SK-N-SH treated with all-trans-retinoic acid at 6 μM for 48 hours (cell line): Measurements from ENCODE around the gene REEP6.

ENCODE experiments used
- ARNTL ChIP-seq: fragments of 450-650 bp; formaldehyde crosslinking; IDR thresholded peaks from 2 replicates; pipeline ENCODE4 v1.5.0; 2020; ENCODE audit warnings: low read depth, mild to moderate bottlenecking, moderate library complexity, borderline replicate concordance
- BACH2 ChIP-seq: fragments of 250-450 bp; sonication (Bioruptor Pico); IDR thresholded peaks from 2 replicates; pipeline ENCODE4 v1.9.0; 2021; ENCODE audit warnings: mild to moderate bottlenecking, borderline replicate concordance
- ESRRG ChIP-seq: fragments of 250-450 bp; sonication (Bioruptor Pico); IDR thresholded peaks from 2 replicates; pipeline ENCODE4 v1.6.1; 2021; ENCODE audit warnings: mild to moderate bottlenecking
- GLIS3 ChIP-seq: fragments of 250-450 bp; sonication (Bioruptor Pico); IDR thresholded peaks from 2 replicates; pipeline ENCODE4 v1.5.0; 2020; ENCODE audit warnings: mild to moderate bottlenecking, moderate library complexity
- ISL1 ChIP-seq: fragments of 250-450 bp; sonication (Bioruptor Pico); IDR thresholded peaks from 2 replicates; pipeline ENCODE4 v2.1.2; 2022; ENCODE audit warnings: mild to moderate bottlenecking, moderate library complexity
- PPARA ChIP-seq: fragments of 250-450 bp; sonication (Bioruptor Pico); IDR thresholded peaks from 2 replicates; pipeline ENCODE4 v1.5.0; 2020; ENCODE audit warnings: mild to moderate bottlenecking, borderline replicate concordance
- RARB ChIP-seq: fragments of 250-450 bp; sonication (Bioruptor Pico); IDR thresholded peaks from 2 replicates; pipeline ENCODE4 v1.8.0; 2021; ENCODE audit warnings: mild to moderate bottlenecking, moderate library complexity
- TOX ChIP-seq: fragments of 250-450 bp; sonication (Bioruptor Pico); IDR thresholded peaks from 2 replicates; pipeline ENCODE4 v1.8.0; 2021; ENCODE audit warnings: mild to moderate bottlenecking, moderate library complexity, borderline replicate concordance

DNA sequence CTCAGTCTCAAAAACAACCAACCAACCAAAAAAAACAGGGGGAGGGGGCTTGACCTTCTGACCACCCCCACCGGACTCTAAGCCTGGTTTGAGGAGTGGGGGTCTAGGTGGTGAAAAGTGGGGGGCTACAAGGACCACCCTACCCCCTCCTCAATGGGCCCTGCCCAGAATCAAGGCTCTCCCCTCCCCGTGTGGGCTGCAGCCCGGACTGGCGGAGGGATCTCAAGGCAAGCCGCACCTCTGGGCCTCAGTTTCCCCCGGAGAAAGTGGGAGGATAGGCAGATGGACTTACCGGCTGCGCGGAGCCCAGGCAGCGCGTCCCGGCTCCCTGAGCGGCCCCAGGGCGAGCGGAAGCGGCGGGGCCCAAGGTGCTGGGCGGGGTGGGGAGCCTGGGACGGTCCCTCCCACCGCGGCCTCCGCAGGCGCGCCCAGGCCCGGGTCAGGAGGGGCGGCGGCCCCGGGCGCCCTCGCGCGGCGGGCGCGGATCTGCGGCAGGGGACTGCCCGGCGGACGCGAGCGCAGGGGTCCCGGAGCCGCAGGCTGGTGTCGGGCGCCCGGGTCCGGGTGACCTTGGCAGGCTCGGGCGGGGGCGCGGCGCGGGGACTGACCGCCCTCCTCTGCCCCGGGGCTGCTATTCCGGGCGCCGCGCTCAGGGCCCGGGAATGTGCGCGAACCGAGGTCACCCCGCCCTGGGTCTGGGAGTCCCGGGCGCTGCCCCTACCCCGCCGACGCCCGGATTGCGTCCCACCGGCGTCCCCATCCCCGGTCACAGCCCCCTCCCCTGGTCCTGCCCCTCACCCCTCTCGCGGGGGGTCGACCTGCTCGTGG is 21.9 kb downstream of the REEP6 start, which contains the start of gene ADAMTSL5:
- TF ChIP-seq TOX (no peak), ARNTL (no peak), ISL1 (CRISPR knock-in tag) (no peak), BACH2 (CRISPR knock-in tag) (no peak), PPARA (CRISPR knock-in tag) (no peak), RARB (CRISPR knock-in tag) (no peak), GLIS3 (CRISPR knock-in tag) (no peak), ESRRG (CRISPR knock-in tag) (no peak)
